Measurements from ENCODE around the gene MT1B. TPM values are rescaled to one million over a fixed set of nuclear protein-coding genes. Genes with fewer than 3 reads are reported as not detected.
A peak's percentile ranks its signal among the peaks of the same experiment; 100 is the strongest.

Gene MT1B
- total and polyA plus RNA-seq, 2 of the 13 experiments (the other 11 are each of a cell fraction or from before 2014, with no cell fraction given): 0.89 TPM; not detected in 1

DNA sequence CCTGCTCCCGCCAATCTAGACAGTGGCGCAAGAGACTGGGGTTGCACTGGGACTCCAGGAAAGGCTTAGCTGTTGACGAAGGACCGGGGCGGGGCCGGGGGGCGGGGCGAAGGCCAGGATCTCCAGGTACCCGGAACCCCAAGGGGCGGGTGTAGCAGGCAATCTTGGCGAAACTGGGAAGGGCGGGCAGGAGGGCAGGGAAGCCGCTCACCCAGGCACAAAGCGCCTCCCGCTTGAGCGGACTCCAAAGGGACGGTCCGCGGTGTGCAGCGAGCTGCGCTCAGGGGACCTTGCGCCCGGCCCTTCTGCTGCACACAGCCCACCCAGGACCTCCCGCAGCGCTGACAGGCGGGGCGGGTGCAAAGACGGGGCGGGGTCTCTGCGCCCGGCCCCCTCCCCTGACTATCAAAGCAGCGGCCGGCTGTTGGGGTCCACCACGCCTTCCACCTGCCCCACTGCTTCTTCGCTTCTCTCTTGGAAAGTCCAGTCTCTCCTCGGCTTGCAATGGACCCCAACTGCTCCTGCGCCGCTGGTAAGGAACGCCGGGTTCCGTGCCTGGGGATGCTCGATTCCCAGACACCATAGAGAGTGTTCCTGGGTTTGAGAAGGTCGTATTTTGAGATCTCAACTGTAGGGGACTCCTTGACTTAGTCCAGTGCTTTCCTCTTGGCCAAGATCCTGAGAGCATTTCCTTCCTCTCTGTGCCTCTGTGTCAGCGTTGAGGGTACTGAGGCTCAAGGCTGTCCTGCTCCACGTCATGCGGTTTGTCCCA lies 6.1 kb downstream of the MT1B start, which contains the start of gene MT1F (continued):
- TF ChIP-seq PLRG1 (conservative IDR thresholded peaks at IDR 0.05) (no peak), HNRNPK (IDR thresholded peaks at IDR 0.05; ENCODE audit: low read depth, low read length, poor library complexity, severe bottlenecking) (no peak), IRX3 (CRISPR knock-in tag; IDR thresholded peaks at IDR 0.05; ENCODE audit: borderline replicate concordance, low read depth) (no peak; the same call in 1 of the 2 replicates), ZNF761 (CRISPR knock-in tag; conservative IDR thresholded peaks at IDR 0.05) (no peak), MATR3 (CRISPR knock-in tag; IDR thresholded peaks at IDR 0.05) (no peak), SNAPC2 (CRISPR knock-in tag; IDR thresholded peaks at IDR 0.05) (no peak), NFYB (CRISPR knock-in tag; IDR thresholded peaks at IDR 0.05) (peak; percentile 23; the same call in 1 of the 2 replicates), DNMT1 (CRISPR knock-in tag; IDR thresholded peaks at IDR 0.05) (peak; percentile 81; the same call in 1 of the 2 replicates), ZNF878 (CRISPR knock-in tag; IDR thresholded peaks at IDR 0.05) (no peak), ZNF382 (CRISPR knock-in tag; IDR thresholded peaks at IDR 0.05; ENCODE audit: borderline replicate concordance) (no peak), ETV6 (CRISPR knock-in tag; conservative IDR thresholded peaks at IDR 0.05) (0 out of 2 replicates have a peak, but pooled peaks have one; percentile 25), ZNF720 (CRISPR knock-in tag; IDR thresholded peaks at IDR 0.05) (no peak), ZNF607 (CRISPR knock-in tag; IDR thresholded peaks at IDR 0.05; ENCODE audit: borderline replicate concordance) (no peak; the same call in 1 of the 2 replicates), ZNF121 (CRISPR knock-in tag; IDR thresholded peaks at IDR 0.05) (0 out of 2 replicates have a peak, but pooled peaks have one; percentile 17), BCL6 (CRISPR knock-in tag; IDR thresholded peaks at IDR 0.05) (peak; percentile 48), TP53 (CRISPR knock-in tag; conservative IDR thresholded peaks at IDR 0.05) (no peak)
- TF ChIP-seq, protein P1, sequence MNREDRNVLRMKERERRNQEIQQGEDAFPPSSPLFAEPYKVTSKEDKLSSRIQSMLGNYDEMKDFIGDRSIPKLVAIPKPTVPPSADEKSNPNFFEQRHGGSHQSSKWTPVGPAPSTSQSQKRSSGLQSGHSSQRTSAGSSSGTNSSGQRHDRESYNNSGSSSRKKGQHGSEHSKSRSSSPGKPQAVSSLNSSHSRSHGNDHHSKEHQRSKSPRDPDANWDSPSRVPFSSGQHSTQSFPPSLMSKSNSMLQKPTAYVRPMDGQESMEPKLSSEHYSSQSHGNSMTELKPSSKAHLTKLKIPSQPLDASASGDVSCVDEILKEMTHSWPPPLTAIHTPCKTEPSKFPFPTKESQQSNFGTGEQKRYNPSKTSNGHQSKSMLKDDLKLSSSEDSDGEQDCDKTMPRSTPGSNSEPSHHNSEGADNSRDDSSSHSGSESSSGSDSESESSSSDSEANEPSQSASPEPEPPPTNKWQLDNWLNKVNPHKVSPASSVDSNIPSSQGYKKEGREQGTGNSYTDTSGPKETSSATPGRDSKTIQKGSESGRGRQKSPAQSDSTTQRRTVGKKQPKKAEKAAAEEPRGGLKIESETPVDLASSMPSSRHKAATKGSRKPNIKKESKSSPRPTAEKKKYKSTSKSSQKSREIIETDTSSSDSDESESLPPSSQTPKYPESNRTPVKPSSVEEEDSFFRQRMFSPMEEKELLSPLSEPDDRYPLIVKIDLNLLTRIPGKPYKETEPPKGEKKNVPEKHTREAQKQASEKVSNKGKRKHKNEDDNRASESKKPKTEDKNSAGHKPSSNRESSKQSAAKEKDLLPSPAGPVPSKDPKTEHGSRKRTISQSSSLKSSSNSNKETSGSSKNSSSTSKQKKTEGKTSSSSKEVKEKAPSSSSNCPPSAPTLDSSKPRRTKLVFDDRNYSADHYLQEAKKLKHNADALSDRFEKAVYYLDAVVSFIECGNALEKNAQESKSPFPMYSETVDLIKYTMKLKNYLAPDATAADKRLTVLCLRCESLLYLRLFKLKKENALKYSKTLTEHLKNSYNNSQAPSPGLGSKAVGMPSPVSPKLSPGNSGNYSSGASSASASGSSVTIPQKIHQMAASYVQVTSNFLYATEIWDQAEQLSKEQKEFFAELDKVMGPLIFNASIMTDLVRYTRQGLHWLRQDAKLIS (CRISPR knock-in tag; IDR thresholded peaks at IDR 0.05): no peak
- TF ChIP-seq, protein P2, sequence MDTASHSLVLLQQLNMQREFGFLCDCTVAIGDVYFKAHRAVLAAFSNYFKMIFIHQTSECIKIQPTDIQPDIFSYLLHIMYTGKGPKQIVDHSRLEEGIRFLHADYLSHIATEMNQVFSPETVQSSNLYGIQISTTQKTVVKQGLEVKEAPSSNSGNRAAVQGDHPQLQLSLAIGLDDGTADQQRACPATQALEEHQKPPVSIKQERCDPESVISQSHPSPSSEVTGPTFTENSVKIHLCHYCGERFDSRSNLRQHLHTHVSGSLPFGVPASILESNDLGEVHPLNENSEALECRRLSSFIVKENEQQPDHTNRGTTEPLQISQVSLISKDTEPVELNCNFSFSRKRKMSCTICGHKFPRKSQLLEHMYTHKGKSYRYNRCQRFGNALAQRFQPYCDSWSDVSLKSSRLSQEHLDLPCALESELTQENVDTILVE (CRISPR knock-in tag; IDR thresholded peaks at IDR 0.05): no peak
- TF ChIP-seq, protein P3, sequence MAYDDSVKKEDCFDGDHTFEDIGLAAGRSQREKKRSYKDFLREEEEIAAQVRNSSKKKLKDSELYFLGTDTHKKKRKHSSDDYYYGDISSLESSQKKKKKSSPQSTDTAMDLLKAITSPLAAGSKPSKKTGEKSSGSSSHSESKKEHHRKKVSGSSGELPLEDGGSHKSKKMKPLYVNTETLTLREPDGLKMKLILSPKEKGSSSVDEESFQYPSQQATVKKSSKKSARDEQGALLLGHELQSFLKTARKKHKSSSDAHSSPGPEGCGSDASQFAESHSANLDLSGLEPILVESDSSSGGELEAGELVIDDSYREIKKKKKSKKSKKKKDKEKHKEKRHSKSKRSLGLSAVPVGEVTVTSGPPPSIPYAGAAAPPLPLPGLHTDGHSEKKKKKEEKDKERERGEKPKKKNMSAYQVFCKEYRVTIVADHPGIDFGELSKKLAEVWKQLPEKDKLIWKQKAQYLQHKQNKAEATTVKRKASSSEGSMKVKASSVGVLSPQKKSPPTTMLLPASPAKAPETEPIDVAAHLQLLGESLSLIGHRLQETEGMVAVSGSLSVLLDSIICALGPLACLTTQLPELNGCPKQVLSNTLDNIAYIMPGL (CRISPR knock-in tag; IDR thresholded peaks at IDR 0.05; ENCODE audit: borderline replicate concordance in 1 of 2, low read depth in 1 of 2): peak in 1 of 2 experiments; percentile 59; a peak in 2 of 4 replicates
- TF ChIP-seq, protein P4, sequence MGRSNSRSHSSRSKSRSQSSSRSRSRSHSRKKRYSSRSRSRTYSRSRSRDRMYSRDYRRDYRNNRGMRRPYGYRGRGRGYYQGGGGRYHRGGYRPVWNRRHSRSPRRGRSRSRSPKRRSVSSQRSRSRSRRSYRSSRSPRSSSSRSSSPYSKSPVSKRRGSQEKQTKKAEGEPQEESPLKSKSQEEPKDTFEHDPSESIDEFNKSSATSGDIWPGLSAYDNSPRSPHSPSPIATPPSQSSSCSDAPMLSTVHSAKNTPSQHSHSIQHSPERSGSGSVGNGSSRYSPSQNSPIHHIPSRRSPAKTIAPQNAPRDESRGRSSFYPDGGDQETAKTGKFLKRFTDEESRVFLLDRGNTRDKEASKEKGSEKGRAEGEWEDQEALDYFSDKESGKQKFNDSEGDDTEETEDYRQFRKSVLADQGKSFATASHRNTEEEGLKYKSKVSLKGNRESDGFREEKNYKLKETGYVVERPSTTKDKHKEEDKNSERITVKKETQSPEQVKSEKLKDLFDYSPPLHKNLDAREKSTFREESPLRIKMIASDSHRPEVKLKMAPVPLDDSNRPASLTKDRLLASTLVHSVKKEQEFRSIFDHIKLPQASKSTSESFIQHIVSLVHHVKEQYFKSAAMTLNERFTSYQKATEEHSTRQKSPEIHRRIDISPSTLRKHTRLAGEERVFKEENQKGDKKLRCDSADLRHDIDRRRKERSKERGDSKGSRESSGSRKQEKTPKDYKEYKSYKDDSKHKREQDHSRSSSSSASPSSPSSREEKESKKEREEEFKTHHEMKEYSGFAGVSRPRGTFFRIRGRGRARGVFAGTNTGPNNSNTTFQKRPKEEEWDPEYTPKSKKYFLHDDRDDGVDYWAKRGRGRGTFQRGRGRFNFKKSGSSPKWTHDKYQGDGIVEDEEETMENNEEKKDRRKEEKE (IDR thresholded peaks at IDR 0.05): no peak
